GM21360 (cell line): ENCODE measurements around the gene PIP4K2A.
A peak's percentile ranks its signal among the peaks of the same experiment; 100 is the strongest.
"Not testable (repeated sequence)": the region's sequence is repeated elsewhere in the genome, so short reads cannot be mapped to it uniquely, and the experiment has no call there.

Experiments
- ATAC-seq: cut with Tn5 transposase; IDR thresholded peaks from one replicate; pipeline ENCODE4 v1.9.1; 2021; ENCODE audit warnings: mild to moderate bottlenecking, moderate library complexity; ENCODE audit not compliant: unreplicated experiment

Gene PIP4K2A

DNA sequence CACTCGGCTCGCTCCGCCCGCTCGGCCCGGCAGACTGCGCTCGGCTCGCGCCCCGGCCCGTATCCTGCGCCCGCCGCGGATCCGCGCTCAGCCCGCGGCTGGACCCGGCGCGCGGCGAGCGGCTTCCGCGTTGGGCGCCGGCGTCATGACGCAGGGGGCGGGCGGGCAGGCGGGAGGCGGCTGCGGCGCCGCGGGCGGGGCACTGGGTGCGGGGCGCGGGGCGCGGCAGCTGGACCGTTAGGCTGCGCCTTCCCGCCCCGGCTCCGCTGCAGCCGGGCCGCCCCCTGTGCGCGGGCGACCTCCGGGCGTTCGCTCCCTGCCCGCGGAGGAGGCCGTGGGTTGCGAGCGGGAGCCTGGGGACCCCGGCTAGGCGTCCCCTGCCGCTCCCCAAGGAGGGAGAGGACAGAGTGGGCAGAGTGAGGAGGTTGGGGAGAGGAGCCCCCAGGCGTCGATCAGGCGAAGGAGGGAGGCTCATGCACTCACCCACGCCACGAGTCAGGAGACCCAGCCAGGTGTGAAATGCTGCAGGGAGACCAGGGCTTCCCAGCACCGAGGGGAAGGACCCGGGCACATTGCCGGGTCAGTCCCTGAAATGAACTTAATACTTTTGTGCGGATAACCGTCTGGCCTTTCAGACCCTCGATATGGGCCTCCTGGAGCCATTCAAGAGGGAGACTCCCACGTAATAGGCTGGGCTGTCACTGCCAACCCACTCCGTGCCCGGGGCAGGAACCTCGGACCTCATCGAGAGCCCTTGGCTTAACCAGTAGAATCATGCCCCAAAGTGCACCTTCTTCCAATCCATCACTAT is at the start of gene PIP4K2A:
PIP4K2A (minus strand) TSS at position 100 of the 811 bp plus-strand sequence. CDS start 252 bp downstream, outside the sequence.
- peak; percentile 64 for ATAC-seq

DNA sequence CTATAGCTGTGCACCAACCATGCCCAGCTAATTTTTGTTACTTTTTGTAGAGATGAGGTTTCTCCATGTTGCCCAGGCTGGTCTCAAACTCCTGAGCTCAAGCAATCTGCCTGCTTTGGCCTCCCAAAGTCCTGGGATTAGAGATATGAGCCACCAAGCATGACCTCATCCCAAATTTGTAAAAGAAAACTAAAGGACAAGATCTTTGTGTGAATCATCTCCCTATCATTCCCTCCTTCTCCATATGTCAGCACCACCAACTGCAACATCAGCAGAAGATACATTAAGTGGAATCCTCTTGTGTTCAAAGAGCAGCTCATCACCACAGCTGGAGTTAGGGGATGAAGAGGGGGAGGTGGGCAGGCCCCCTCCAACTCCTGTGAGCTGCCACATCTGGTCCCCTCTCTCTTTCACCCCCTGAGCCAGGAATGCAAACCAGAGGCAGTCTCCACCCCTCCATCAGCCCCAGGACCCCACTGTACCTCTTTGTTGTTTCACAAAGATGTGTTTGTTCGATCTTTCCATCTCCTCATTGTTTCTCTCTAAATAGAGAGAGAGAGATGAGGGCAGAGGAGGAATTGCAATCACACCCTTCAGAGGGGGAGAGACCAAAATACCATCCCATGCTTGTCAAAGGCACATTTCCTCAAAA is 47.3 kb upstream of the PIP4K2A start:
- ATAC-seq = no peak

GRCh38 chr10:22760025-22760424 is 45.6 kb upstream of the PIP4K2A start:
- no peak for ATAC-seq

DNA sequence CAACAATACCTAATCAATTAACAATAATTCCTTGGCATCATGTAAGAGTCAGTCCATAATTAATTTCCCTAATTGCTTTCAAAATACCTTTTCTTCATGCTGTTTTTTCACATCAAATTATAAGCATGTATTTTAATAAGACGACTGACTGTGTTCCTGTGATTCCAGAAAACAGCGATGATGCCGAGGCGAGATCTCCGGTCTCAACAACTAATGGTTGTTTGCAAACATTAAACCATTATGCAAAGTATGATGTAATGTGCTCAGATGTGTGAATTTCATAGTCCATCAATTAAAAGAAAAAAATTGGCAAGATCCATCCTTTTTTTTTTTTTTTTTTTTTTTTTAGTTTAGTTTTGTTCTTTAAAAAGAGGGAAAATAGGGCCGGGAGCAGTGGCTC is 44.5 kb upstream of the PIP4K2A start:
- ATAC-seq = no peak

DNA sequence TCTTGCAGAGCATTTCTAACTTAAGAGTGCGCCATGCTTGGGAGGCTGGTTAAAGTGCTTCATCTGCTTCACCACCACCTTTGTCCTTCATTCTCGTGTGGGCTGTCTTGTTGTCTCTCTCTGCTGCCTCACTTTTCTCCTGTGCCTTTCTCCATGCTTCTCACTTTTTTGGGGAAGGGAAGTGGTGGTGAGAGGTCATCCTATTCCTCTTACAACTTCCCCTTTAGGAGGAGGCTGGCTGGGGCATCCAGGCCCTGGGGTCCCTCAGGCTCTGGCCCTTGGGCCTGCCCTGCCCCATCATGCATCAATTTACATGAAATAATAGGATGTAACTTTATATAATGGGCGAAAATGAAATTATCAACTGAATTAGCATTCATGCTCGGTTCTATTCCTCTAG is 39.9 kb upstream of the PIP4K2A start:
- no peak for ATAC-seq

DNA sequence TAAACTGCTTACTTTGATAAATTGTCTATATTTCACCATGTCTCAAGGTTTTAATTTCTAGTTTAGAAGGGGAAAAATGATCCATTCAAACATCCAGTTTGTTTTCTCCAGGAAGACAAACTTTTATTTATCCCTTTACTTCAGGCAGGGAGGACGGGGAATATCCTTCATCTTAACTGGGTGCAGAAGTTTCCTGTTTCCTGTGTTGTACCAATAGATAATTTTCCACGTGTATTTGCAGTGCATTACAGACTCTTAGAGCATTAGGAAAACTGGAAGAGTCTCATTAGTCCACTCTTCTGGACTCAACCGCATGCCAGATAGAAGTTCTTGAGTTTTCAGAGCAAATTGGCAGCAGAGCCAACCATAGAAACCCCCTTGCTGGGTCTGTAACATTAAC is 39.4 kb upstream of the PIP4K2A start:
- ATAC-seq = no peak

- no peak for ATAC-seq
These were observed 38.0 kb upstream of the PIP4K2A start for GRCh38 chr10:22752272-22752889.

GRCh38 chr10:22750131-22750530 is 35.8 kb upstream of the PIP4K2A start:
- no peak for ATAC-seq

DNA sequence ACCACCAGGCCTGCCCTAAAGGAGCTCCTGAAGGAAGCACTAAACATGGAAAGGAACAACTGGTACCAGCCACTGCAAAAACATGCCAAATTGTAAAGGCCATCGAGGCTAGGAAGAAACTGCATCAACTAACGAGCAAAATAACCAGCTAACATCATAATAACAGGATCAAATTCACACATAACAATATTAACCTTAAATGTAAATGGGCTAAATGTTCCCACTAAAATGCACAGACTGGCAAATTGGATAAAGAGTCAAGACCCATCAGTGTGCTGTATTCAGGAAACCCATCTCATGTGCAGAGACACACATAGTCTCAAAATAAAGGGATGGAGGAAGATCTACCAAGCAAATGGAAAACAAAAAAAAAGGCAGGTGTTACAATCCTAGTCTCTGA is 30.5 kb upstream of the PIP4K2A start:
- ATAC-seq = not testable (repeated sequence)

- peak; percentile 97 for ATAC-seq
These were observed 28.3 kb upstream of the PIP4K2A start for GRCh38 chr10:22742678-22743077.

DNA sequence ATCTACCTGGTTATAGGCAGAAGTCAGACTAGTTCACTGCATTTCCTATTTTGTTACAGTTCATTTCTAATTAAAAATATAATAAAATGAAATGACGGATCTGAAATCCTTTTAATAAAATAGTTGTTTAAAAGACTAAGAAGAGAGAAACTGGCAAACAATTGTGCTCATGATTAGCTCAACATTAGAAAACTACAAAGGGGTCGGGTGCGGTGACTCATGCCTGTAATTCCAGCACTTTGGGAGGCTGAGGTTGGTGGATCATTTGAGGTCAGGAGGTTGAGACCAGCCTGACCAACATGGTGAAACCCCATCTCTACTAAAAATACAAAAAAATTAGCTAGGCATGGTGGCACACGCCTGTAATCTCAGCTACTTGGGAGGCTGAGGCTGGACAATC is 27.3 kb upstream of the PIP4K2A start:
- ATAC-seq = not testable (repeated sequence)

DNA sequence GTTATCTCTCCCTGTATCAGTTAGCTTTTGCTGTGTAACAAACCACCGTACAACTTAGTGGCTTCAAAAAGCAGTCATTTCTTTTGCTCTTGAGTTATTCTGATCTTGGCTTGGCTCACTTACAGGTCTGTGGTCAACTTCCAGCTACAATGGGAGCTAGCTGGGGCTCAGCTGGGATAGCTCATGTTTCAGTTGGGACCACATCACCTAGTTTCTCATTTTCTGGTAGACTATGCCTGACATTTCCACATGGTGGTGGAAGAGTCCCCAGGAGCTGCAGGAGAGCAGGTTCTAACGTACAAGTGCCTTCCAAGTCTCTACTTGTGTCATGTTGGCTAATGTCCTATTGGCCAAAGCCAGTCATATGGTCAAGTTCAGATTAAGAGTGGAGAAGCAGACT is 25.8 kb upstream of the PIP4K2A start:
- no peak for ATAC-seq

GRCh38 chr10:22737587-22737986 is 23.2 kb upstream of the PIP4K2A start:
- no peak for ATAC-seq

DNA sequence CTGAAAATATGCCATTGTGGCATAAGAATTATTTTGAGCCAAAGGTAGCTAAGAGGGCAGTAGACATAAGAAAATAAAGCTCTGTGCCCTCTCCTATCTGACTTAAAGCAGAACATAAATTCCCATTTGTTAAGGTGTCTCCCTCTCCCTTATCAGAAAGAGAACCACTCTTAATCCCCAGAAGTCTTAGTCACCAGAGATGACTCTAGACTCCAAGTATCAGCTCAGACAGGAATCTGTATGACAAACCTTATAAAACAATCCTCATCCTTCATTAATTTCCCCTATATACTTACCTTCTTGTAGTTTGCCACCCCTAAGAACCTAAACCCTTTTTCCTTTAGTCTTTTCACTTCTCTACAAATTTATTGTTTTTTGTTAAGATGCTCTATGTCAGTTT is 21.8 kb upstream of the PIP4K2A start:
- ATAC-seq = no peak

- no peak for ATAC-seq
These were observed 19.6 kb upstream of the PIP4K2A start for GRCh38 chr10:22733992-22734391.

DNA sequence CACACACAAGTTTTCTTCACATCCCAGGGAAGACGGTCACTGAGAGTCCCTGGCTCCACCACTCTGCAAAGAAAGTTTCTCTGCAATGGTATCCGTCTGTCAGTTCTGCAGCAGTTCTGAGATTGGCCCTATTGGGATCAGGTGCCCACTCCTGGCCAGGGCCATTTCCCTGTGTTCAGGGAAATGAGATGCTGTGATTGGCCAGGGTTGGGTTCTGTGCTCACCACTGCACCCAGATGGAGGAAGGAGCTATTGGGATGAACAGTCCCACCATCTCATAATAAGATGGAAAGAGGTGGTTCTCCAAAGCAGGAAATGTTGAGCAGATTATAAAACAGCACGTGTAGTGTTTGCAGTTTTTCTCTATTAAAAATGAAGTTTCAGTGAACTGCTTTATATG is 13.3 kb upstream of the PIP4K2A start:
- no peak for ATAC-seq

GRCh38 chr10:22727112-22727511 is 12.7 kb upstream of the PIP4K2A start:
- no peak for ATAC-seq

DNA sequence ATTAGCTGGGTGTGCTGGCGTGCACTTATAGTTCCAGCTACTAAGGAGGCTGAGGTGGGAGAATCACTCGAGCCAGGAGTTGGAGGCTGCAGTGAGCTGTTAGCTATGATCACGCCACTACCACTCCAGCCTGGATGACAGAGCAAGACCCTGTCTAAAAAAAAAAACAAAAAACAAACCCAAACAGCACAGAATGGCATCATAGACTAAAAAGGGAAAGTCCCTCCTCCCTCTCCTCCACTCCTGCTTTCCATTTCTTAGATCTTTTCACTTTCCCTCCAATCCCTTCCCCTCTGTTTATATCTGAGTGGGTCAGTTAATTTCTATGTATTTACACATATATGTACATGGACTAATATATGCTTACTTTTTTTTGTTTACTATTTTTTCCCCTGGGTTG is 10.4 kb upstream of the PIP4K2A start:
- no peak for ATAC-seq

- peak; percentile 45 for ATAC-seq
These were observed 9.4 kb upstream of the PIP4K2A start for GRCh38 chr10:22723783-22724182.

- ATAC-seq = peak; percentile 78
These were observed 9.0 kb upstream of the PIP4K2A start for GRCh38 chr10:22723343-22723779.

DNA sequence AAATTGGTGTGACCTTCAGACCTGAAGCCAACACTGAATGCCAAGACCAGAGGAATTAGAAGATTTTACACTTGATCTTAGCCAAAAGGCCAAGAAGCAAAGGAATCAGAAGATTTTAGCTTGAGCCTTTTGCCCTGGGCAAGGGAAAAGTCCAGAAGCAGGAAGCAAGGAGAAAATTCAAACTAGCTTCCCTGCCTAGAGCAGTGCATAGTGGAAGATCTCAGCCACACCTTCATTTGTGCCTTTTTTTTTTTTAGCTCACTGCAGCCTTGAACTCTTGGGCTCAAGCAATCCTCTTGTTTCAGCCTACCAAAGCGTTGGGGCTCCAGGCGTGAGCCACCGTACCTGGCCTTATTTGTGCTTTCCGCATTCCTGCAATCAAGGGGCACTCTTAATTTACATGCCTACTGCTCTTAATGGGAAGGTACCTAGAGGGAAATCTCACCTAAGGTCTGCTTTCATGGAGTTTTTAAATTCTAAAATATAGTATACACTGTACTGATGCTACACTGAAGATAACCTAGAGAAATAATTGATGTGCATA is 8.3 kb upstream of the PIP4K2A start:
- ATAC-seq = peak; percentile 1

DNA sequence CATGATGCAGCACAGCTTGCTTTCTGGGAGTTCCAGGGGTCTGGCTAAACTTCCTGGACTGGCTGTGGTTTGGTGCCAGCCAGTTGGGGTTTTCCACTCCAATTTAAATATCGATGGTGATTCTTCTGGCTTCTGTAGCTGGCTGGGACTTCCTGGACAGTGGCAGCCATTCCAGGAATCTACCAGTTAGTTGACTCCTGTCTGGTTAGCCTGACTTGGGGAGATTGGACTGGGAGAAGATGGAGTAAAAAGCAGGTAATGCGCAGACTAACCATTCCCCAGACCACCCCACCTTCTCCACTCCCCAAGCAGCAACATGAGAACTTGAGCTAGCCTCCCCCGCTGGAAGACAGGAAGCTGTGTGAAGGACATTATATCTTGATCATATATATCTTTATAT is 6.3 kb upstream of the PIP4K2A start:
- no peak for ATAC-seq
